Measurements from ENCODE around the gene TSPAN12.

- no peak for TF ChIP-seq TAF1 (IDR thresholded peaks at IDR 0.05; ENCODE audit: low read depth)
- TF ChIP-seq CTCF (IDR thresholded peaks at IDR 0.05; ENCODE audit: poor library complexity, severe bottlenecking) = no peak
- no peak for TF ChIP-seq SMC3 (conservative IDR thresholded peaks at IDR 0.05; ENCODE audit: poor library complexity)
- no peak for TF ChIP-seq REST (IDR thresholded peaks at IDR 0.05; ENCODE audit: borderline replicate concordance)
- no peak for TF ChIP-seq POLR2AphosphoS5 (IDR thresholded peaks at IDR 0.05)
- TF ChIP-seq EZH2 (IDR thresholded peaks at IDR 0.05; ENCODE audit: borderline replicate concordance, insufficient read depth, low read length, poor library complexity, severe bottlenecking) = no peak
- no peak for TF ChIP-seq RAD21 (conservative IDR thresholded peaks at IDR 0.05)
- TF ChIP-seq EP300 (conservative IDR thresholded peaks at IDR 0.05; ENCODE audit: poor library complexity, severe bottlenecking) = no peak
Observed at GRCh38 chr7:120799147-120799546, 58.8 kb downstream of the TSPAN12 start.
